Calu3 (cell line): ENCODE measurements around the gene GGT1. TPM values are rescaled to one million over a fixed set of nuclear protein-coding genes. Genes with fewer than 3 reads are reported as not detected.
A peak's percentile ranks its signal among the peaks of the same experiment; 100 is the strongest.

Source experiments
- BruUV-seq: library from RNA; stranded (reverse); fragments of 400-500 nt; replicated peaks from 2 replicates; lab custom pipeline; 2021; lab: Mats Ljungman, UMichigan
- CTCF ChIA-PET: fragments of 300-600 bp; sonication (Branson Sonifier 250); formaldehyde crosslinking; loops from one replicate; lab custom pipeline; 2022; ENCODE audit warnings: antibody characterized with exemption; lab: Charles Lee
- DNase-seq: peaks from one replicate; pipeline ENCODE4 v3.0.0; 2022
- H3K27ac Mint-ChIP-seq: one replicate; pipeline ENCODE4 v1.8.0; 2022; ENCODE audit warnings: mixed read lengths; ENCODE audit not compliant: unreplicated experiment
- H3K27me3 Mint-ChIP-seq: one replicate; pipeline ENCODE4 v1.8.0; 2022; ENCODE audit warnings: mixed read lengths; ENCODE audit not compliant: unreplicated experiment
- H3K36me3 Mint-ChIP-seq: one replicate; pipeline ENCODE4 v1.8.0; 2022; ENCODE audit warnings: mild to moderate bottlenecking, moderate library complexity, mixed read lengths; ENCODE audit not compliant: insufficient read depth, unreplicated experiment
- H3K4me1 Mint-ChIP-seq: one replicate; pipeline ENCODE4 v1.8.0; 2022; ENCODE audit warnings: mild to moderate bottlenecking, low read depth, mixed read lengths; ENCODE audit not compliant: unreplicated experiment
- H3K4me3 Mint-ChIP-seq: one replicate; pipeline ENCODE4 v1.8.0; 2022; ENCODE audit warnings: mild to moderate bottlenecking, low read depth, moderate library complexity, mixed read lengths; ENCODE audit not compliant: unreplicated experiment
- H3K9me3 Mint-ChIP-seq: one replicate; pipeline ENCODE4 v1.8.0; 2022; ENCODE audit warnings: low read depth, mixed read lengths; ENCODE audit not compliant: unreplicated experiment
- CTCF ChIP-seq: fragments of 200-600 bp; IDR thresholded peaks from one replicate; pipeline ENCODE4 v1.8.0; 2022; ENCODE audit warnings: antibody characterized with exemption; ENCODE audit not compliant: unreplicated experiment
- intact Hi-C: fragments of 100-400 bp; cut with micrococcal nuclease; formaldehyde crosslinking; loops from one replicate; pipeline ENCODE4 v1.10.0; 2022; ENCODE audit not compliant: unreplicated experiment
- total RNA-seq: library from RNA; stranded (reverse); gene quantifications from 2 replicates; pipeline ENCODE4 v1.2.3, GENCODE V29; 2022

Gene GGT1
- total RNA-seq, 1 experiment from 2014 or later: 63.8 TPM

GRCh38 chr22:24582056-24582814 lies 20.8 kb upstream of the GGT1 start:
- no TSS peak for BruUV-seq
- Mint-ChIP-seq H3K4me1 (peaks cover 57% of the 10 kb centered on the region), H3K27me3 (no peaks in the 10 kb centered on the region), H3K36me3 (peaks cover 41% of the 10 kb centered on the region), H3K27ac (no peak overlapping the region), H3K4me3 (no peak overlapping the region), H3K9me3 (no peaks in the 10 kb centered on the region)
- no peak for DNase-seq
- CTCF ChIA-PET: no interaction called here
- intact Hi-C loops: no loop called here
- no peak for TF ChIP-seq CTCF

GRCh38 chr22:24583221-24584165 lies 19.5 kb upstream of the GGT1 start:
- peak overlapping the region; percentile 17 for H3K4me3 Mint-ChIP-seq
- no peak for TF ChIP-seq CTCF
- H3K27me3 Mint-ChIP-seq: no peaks in the 10 kb centered on the region
- intact Hi-C loops: no loop called here
- H3K36me3 Mint-ChIP-seq: peaks cover 32% of the 10 kb centered on the region
- peak; percentile 55 for DNase-seq
- peaks cover 62% of the 10 kb centered on the region for H3K4me1 Mint-ChIP-seq
- no TSS peak for BruUV-seq
- CTCF ChIA-PET: interaction anchor here (0.6 to 1.1 kb wide), 2 partner anchors 13 to 223 kb away, joined by 3 to 9 read pairs; partner anchors contain the start of gene SGSM1
- H3K9me3 Mint-ChIP-seq: no peaks in the 10 kb centered on the region
- peak overlapping the region; percentile 54 for H3K27ac Mint-ChIP-seq

GRCh38 chr22:24584166-24584790 lies 18.7 kb upstream of the GGT1 start:
- TF ChIP-seq CTCF: no peak
- BruUV-seq: no TSS peak
- Mint-ChIP-seq H3K27me3 (no peaks in the 10 kb centered on the region), H3K27ac (peak overlapping the region; percentile 54), H3K9me3 (no peaks in the 10 kb centered on the region), H3K4me3 (peak overlapping the region; percentile 17), H3K36me3 (peaks cover 38% of the 10 kb centered on the region), H3K4me1 (peaks cover 61% of the 10 kb centered on the region)
- CTCF ChIA-PET: interaction anchor here (0.5 to 1.1 kb wide), 4 partner anchors 13 to 423 kb away, joined by 3 to 9 read pairs (median 4); partner anchors contain the start of gene SGSM1
- intact Hi-C loops: no loop called here
- DNase-seq: no peak

GRCh38 chr22:24584871-24585411 lies 18.1 kb upstream of the GGT1 start:
- no peaks in the 10 kb centered on the region for H3K9me3 Mint-ChIP-seq
- intact Hi-C loops: no loop called here
- CTCF ChIA-PET: interaction anchor here (0.5 kb wide), 2 partner anchors 13 to 423 kb away, joined by 3 to 4 read pairs; no protein-coding TSS in a partner anchor

More at GRCh38 chr22:24584871-24585411, 18.1 kb upstream of the GGT1 start:
- Mint-ChIP-seq H3K4me3 (no peak overlapping the region), H3K4me1 (peaks cover 61% of the 10 kb centered on the region), H3K36me3 (peaks cover 39% of the 10 kb centered on the region), H3K27me3 (no peaks in the 10 kb centered on the region), H3K27ac (no peak overlapping the region)
- TF ChIP-seq CTCF: no peak
- no peak for DNase-seq
- no TSS peak for BruUV-seq
